HG02610 (cell line): ENCODE results near the gene USP48.
"Not testable (repeated sequence)": the region's sequence is repeated elsewhere in the genome, so short reads cannot be mapped to it uniquely, and the experiment has no call there.

Source experiments
- ATAC-seq: cut with Tn5 transposase; IDR thresholded peaks from one replicate; pipeline ENCODE4 v1.9.1; 2021; ENCODE audit warnings: mild to moderate bottlenecking, moderate library complexity; ENCODE audit not compliant: unreplicated experiment

USP48 gene

DNA sequence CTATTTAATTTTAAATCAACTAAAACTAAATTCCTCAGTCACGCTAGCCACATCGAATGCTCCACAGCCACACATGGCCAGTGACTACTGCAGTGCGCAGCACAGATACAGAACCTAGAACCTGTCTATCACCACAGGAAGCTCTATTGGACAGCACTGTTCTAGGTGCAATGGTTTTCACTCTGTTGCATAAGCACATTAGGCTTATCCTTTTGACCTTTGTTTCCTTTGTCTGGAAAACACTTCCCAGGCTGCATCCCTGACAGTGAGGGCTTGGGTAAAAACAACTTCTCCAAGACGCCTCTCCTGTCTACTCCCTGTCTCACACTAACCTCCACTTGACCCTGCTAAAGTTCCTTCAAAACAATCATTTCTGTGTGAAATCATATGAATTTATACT is 80.2 kb downstream of the USP48 start:
- no peak for ATAC-seq

DNA sequence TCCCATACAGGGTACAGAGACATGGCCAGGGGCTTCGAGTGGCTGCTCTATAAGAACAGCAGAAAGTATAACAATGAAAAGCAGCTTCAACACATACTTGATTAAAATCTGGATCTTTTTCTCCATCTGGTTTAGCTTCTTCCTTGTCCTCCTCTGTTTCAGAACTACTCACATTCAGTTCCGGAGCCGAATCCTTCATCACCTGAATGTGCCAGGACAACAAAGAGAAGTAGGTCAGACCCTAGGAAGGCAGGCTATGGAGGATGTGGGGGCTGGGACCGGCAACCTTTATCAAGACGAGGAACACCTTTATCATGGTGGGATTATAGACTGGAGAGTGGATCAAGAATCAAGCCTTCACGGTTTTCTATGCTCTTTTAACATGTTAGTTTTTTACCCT is 81.5 kb downstream of the USP48 start:
- ATAC-seq, result no peak

DNA sequence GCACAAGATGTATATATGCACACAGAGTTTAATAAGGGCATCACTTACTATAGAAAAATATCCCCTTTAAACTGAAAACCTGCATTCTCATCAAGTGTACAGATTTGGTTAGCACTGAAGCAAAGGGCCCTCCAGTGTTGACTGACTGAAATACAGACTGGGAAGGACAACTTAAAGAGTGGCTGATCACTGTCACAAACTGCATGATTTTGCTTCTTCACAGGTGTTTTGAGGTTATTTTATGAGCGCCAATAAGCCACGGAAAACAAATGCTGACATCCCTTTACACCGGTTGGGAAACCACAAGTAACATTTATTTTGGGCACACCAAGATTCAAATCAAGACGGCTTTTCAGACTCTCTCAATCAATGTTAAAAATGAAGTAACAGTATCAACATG is 82.9 kb downstream of the USP48 start:
- no peak for ATAC-seq

DNA sequence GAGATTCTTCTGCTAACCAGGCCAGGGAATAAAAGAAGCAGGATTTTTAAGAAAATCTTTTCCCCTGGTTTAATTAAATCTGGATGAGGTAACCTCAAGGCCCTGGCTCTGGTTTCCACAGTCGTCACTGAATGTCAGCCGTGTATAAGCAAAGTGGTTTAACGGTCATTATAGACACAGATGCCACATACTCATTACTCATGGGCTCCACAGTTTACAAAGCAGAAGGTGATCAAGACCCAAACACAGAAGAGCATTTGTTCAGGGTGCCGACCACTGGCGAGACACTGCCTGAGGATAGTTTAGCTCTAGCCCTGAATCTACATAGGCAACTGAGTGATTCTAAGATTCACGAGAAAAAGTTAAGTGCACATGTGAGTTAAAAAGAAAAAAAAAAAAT is 86.0 kb downstream of the USP48 start:
- ATAC-seq, result no peak

DNA sequence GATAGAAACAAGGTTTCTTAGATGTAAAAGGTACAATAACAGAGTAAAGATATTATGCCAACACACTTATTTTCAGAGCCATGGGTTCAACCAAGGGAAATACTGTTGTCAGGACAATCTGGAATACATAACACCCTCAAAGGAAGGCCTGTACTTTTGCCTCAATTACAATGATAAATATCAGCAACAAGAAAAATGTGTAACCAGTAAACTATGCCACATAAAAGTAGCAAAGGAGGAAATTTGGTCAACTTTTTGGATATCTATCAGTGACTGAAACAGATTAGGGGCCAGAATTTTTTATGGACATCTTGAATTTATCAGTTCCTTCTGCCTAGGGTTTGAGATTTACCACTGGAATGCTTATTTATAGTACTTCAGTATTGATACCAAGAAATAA is 89.2 kb downstream of the USP48 start:
- ATAC-seq, result no peak

DNA sequence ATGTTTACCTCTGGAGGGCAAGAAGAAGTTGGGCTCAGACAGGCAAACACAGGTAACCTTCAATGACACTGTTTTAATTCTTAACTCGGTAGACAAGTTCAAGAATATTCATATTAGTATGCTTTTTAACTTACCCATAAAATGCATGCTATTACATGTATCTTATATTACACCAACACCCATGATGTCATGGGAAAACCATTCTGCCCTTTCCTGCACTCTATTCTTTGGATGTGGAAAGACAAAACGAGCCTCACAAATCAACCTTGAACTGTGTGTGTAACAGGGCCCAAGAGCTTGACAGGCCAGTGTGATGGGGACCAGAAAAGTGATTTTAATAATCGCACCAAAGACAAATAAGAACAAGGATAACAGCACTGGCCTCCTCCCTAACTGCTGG is 91.2 kb downstream of the USP48 start:
- ATAC-seq, result no peak

DNA sequence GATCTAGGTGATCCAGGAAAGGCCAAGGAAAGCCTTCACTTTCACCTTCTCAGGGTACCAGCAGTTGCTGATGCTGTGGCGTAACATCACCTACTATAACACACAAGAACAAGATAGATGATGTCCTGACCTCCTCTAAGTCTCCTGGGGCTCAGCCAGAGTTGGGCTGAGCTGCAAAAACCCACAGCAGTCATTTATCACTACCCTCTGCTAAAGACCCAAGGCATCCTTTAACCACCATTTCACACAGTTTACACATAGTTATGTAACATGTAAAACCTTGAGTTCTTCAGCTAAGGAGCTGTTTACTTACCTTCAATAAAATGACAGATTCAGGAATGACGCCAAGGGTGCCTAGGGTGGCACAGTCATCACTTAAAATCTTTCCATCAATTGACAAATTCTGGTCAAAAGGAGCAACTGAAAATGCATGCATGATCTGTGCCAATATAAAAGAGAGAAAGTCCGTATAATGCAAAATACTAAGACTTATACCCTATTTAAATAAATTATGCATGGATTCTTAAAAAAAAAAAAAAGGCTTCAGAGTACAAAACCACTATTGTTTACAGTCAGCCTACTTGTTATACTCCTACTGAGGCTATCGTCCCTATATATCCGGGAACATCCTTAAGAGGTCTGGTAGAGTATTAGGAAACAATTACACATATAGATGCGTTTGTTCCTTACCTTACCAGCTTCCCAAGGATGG is 93.1 kb downstream of the USP48 start:
- ATAC-seq, result no peak

DNA sequence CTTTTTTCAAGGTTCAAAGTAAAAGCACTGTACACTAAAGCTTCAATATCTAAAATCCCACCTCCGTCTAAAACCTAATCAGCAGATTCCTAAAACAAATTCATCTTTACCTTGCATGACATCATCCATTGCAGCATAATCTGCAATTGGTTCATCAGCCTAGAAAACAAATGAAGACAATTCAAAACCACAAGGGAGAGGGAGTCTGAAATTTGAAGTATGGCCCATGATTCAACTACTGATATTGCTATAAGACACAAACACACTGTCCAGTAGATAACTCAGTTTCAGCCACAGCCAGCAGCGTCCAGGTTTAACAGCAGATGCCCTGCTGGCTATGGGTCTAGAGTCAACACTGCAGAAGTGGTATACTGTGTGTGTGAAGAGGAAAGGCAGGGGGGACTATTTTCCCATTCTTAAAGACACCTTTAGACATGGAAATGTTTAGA is 95.8 kb downstream of the USP48 start:
- ATAC-seq, result no peak

DNA sequence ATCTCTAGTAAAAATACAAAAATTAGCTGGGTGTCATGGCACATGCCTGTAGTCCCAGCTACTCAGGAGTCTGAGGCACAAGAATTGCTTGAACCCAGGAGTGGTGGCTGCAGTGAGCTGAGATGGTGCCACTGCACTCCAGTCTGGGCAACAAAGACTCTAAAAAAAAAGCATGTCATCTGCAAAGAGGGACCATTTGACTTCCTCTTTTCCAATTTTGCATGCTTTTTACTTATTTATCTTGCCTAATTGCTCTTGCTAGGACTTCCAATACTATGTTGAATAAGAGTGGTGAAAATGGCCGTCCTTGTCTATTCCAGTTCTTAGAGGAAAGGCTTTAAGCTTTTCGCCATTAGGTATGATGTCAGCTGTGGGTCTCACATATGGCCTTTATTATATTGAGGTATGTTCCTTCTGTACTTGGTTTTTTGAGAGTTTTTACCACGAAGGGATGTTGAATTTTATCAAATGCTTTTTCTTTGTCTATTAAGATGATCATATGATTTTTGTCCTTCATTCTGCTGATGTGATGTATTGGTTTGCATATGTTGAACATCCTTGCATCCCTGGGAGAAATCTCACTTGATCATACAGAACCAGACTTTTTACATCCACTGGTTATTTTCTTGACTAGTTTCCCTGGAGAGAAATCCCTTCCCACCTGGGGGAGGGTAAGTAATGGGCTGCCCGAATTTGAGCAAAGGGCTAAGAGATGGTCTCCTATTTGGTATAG is 96.8 kb downstream of the USP48 start:
- no peak for ATAC-seq

DNA sequence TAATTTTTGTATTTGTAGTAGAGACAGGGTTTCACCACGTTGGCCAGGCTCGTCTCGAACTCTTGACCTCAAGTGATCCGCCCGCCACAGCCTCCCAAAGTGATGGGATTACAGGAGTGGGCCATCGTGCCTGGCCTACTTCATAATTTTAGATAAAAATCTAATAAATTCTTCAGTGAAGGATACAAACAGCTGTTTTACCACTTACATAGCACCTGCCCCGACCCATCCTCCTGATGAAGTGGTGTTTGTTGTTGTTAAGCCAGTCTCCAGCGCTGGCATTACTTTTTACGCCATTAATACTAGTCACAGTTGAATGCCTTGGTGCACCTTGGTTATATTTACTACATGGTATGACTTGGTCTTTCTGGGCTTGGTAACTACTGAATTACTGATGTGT is 101.5 kb downstream of the USP48 start:
- no peak for ATAC-seq

DNA sequence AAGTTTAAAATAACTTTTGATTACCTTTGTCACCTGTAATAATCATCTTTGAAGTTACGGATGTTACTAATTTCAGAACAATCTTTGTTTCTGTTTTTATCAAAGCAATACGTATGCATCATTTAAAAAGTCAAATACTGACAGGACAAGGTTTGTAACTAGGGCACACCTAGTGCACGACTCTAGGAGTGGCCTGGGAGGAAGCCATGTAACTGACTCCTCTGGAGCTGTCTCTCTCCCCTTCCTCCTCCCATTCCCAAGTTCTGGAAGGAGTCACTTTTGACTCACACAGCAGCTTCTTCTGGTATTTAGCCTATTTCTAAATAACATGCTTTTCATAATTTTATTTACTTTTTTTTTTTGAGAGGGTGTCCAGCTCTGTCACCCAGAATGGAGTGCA is 102.0 kb downstream of the USP48 start:
- no peak for ATAC-seq

DNA sequence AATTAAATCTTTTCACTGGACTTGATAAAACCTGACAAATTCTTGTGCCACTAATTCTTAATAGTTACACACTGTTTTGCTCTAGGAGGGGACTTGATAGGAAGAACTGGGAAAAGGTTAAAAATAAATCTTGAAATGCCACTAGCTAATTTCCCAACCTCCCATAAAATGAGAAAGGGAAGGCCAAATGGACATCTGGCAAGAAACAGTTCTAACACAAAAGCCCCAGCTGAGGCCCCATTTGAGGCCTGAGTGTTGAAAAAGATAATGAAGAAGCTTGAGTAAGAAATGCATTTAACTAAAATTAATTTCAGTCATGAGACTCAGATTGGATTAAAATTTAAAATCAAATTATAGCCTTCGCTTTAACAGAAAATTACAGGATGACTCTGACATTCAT is 102.6 kb downstream of the USP48 start:
- ATAC-seq, result no peak

DNA sequence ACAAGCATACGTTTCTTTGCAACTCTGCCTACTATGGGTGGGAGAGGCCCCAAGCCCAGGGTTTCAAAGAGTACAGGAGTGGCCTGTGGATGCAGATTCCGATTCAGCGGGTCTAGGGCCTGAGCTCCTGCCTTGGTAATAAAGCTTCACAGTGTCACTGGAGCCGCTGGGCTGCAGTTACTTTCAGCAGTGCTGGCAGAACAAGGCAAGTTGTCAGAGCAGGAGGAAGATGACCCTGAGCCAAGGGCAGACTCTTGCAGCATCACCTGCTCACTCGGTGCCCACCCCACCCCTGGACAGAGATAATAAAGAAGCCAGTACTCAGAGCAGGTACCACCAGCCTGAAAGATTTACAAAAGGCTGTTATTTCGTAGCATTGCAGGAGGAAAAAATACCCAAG is 105.8 kb downstream of the USP48 start:
- no peak for ATAC-seq

DNA sequence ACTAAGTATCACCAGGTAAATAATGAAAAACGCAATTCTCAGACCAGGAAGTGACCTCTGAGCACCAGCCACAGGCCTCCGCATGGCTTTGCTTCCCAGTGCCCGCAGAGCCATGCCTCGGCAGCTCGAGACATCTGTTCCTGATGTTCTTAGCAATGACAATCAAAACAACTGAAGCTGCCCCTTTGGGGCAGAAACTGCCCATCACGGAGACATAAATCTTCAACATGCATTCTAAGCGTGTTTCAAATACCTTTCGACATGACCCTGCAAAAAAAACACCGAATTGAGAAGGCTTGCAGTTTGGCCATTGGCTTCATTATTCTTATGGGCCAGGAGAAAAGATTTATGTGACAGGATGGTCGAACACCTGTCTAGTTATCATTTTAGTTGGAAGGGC is 108.0 kb downstream of the USP48 start:
- no peak for ATAC-seq

DNA sequence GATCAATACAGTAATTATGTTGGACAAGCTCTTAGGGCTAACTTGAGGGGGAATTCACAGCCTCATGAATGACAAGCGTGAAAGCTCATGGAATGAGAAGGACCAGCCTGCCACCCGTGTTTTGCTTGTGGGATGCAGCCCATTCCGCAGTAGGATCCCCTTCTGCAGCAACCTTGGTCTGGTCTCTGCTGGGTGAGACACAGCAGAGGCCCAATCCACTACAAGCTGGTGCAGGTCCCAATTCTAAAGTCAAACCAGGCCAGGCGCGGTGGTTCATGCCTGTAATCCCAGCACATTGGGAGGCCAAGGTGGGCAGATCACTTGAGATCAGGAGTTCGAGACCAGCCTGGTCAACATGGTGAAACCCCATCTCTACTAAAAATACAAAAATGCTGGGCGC is 109.1 kb downstream of the USP48 start:
- ATAC-seq, result not testable (repeated sequence)

DNA sequence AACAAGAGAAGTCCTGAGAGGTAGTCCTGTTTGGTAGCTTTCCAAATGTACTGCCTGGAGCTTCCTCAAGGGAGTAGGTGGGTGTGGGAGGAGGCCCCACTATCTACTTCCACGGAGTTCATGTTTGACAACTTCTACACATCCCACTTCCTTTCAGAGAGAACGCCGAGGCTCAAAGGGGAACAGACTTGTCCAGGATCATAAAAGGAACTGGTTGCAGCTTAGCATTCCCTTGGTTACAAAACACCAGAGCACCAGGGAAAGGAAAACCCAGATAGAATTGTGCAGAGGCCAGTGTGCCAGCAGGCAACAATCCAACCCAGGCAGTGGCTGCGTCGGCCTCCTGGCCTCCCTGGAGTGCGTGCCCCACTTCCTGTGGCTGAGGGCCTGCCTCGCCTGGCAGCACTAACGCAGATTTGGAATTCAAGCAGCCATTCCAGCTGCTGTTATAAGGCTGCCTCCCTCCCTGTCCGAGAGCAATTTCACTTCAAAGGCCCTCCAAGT is 109.6 kb downstream of the USP48 start:
- no peak for ATAC-seq

DNA sequence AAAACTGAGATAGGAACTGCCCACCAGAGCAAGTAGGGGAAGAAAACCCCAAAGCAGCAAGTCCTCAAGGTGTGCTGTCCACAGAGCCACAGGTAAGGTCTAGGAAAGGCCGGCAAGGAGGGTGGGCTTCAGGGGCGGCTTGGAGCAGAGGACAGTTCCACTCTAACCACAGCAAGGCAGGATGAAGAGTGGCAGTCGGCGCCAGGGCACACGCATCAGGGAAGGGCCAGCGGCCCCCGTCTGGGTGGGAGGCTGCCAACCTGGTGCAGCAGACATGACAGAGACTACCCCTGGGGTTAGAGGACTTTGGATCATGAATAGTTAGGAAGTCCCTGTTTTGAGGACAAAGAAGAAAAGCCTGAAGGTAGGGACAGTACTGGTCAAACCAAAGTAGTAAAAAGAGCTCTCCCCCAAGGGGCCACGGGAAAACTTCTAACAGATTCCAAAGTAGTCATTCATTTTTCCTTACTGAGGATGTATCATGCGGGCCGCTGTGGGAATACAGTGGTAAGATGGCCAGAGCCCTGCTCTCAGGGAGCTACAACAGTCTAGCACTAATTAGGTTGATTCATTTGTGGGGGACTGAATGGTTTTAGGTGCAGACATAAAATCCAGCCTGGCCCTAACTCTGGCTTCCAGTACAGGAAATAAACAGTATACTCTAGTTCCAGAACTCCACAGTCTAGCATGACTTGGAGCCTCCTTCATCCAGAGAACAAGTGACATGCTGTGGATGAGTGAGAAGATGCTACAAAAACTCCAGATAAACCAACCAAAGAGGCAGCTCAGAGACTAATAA is 110.3 kb downstream of the USP48 start:
- ATAC-seq, result no peak

DNA sequence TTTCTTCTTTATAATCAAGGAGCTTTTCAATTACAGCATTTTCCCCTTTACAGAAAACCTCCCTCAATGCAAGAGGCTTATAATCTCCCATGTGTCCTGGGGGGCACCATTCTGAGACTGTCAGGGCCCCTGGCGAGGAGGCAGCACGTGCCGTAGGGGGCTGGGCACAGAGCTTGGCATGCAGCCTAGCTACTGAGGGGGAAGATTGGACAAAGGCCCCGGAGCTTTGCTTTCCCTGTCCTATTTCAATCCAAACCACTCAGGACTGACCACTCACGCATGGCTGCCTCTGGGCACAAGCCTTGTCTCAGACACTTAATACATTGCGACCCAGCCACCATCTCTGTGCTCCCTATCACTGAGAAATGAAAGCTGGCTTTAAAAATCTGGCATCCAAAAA is 111.0 kb downstream of the USP48 start:
- ATAC-seq, result no peak

DNA sequence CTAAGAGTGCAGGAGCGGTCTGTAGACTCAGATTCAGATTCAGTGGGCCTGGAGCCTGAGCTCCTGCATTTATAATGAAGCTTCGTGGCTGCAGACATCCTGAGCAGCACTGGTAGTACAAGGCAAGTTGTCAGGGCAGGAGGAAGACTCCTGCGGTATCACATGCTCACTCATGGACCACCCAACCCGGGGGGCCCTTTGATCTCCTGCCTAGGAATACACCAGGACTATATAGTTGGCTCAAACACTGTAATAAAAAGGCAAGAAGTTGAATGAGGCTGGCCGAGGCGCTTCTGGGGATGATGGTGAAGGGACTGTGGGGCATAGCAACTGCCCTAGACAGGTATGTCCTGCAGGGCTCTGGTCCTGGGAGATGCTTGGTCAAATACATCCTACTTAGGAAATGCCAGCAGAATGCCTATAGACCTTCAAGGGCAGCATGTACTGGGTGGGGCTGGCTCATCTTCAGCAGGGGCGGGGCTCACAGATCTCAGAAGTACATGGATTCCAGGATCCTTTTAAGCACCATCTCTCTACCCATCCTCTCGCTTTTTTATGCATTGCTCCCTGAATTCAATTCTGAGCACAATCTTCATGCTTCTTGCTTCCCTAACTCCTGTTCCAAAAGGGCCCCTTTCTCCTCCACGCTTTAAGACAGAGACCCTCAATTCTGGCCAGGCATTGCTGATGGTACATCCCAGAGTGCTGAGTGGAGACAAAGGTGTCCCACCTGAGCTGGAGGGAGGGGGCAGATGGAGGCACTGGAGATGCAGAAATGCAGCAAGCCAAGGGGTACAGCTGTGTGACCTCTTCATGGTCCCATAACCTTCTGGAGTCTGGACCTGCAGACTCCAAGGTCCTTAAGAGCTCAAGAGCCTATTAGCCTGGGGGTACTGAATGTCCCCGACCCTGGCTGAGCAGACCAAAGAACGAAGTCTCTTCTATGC is 111.7 kb downstream of the USP48 start:
- ATAC-seq, result no peak

DNA sequence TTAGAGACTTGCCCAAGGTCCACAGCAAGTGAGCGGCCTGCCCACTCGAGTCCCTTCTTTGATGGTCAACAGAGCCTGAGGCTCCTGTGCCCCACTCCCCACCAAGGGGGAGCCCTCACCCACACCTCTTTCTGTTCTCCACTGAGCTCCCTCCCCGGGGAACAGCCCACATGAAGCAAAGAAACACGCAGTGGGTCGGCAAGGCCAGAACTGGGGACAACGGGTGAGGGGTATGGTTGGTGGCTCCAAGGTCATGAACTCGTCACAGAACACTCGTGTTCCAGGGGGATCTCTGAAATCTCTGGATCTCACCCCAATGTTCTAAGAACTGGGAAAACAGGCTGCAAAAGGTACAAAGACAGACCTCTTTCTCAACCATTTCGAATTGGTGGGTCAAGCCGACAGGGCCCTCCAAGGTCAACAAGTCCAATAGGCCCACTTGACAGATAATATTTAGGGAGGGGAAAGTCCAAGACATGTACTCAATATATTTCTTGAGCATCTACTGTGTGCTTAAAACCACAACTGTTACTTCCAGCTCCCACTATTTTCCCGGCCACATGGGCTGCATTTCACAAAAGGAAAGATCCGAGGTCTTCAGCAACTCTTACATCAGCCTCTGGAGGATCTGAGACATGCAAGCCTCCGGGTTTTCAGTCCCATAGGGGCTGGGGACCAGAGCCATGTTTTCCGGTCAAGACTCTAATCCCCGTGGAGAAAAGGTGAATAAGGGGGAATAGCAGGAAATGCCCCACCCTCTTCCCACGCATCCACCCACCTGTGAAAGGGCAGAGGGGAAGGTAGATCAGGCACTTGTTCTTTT is 112.7 kb downstream of the USP48 start:
- no peak for ATAC-seq
